HCT116 (cell line): ENCODE results near the gene PTPN20.
"Not testable (repeated sequence)": the region's sequence is repeated elsewhere in the genome, so short reads cannot be mapped to it uniquely, and the experiment has no call there.

Source experiments
- ATF3 ChIP-seq: IDR thresholded peaks from 2 replicates; pipeline ENCODE4 v1.6.1; 2012
- CBX3 ChIP-seq: IDR thresholded peaks from 2 replicates; pipeline ENCODE4 v1.6.1; 2012; ENCODE audit warnings: low read depth
- CEBPB ChIP-seq: IDR thresholded peaks from 2 replicates; pipeline ENCODE4 v1.6.1; 2012; ENCODE audit warnings: low read depth
- ELF1 ChIP-seq: IDR thresholded peaks from 2 replicates; pipeline ENCODE4 v1.6.1; 2012; ENCODE audit warnings: low read depth, borderline replicate concordance
- EZH2 ChIP-seq: fragments of 200-600 bp; sonication (generic); IDR thresholded peaks from 2 replicates; pipeline ENCODE4 v1.6.1; 2017; ENCODE audit warnings: antibody characterized with exemption, mixed run types
- EZH2phosphoT487 ChIP-seq: fragments of 200-600 bp; IDR thresholded peaks from 2 replicates; pipeline ENCODE4 v1.6.1; 2018; ENCODE audit warnings: antibody characterized with exemption, borderline replicate concordance
- POLR2A ChIP-seq: IDR thresholded peaks from 2 replicates; pipeline ENCODE4 v1.7.0; 2011; ENCODE audit warnings: borderline replicate concordance; ENCODE audit not compliant: insufficient read depth, insufficient read length; ENCODE audit errors: extremely low read depth
- POLR2AphosphoS5 ChIP-seq: IDR thresholded peaks from 2 replicates; pipeline ENCODE4 v1.6.1; 2011; ENCODE audit warnings: mild to moderate bottlenecking, low read depth, low read length, moderate library complexity
- TF ChIP-seq, protein P1 (sequence below), 3 experiments: fragments of 200-600 bp in 1 of 3; sonication (generic) in 1 of 3; IDR thresholded peaks in 2 of 3; conservative IDR thresholded peaks in 1 of 3; 2 replicates each; pipeline ENCODE4 v1.5.1; 2012 to 2017; ENCODE audit warnings: low read depth in 2 of 3, low read length in 2 of 3, antibody characterized with exemption in 1 of 3, borderline replicate concordance in 1 of 3, control low read depth in 1 of 3, mild to moderate bottlenecking in 1 of 3, mixed read lengths in 1 of 3, mixed run types in 1 of 3, moderate library complexity in 1 of 3; ENCODE audit not compliant: insufficient read depth in 1 of 3
- TF ChIP-seq, protein P2 (sequence below): IDR thresholded peaks from 2 replicates; pipeline ENCODE4 v1.6.1; 2012; ENCODE audit warnings: low read depth

DNA sequence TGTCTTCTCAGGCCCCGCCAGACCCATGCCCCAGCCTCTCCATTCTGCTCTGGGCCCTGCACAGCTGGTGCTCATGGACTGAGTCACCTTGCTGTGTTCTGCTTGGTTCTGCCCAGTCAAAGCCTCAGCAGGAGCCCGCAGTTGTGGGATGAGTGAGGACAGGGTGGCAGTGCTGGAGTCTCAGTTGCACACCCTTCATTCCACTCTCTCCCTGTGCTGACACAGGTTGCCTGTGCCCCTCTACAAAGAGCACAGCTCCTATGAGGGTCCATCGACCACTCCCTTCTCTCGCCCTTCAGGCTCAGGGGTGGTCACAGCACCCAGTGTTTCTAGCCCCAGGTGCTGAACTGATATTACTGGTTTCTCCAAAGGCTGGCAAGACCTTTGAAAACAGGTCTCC, 39.6 kb upstream of the PTPN20 start:
- not testable (repeated sequence) for TF ChIP-seq ELF1, ATF3, POLR2AphosphoS5, CBX3, POLR2A, EZH2, CEBPB, EZH2phosphoT487
- TF ChIP-seq, protein P1, sequence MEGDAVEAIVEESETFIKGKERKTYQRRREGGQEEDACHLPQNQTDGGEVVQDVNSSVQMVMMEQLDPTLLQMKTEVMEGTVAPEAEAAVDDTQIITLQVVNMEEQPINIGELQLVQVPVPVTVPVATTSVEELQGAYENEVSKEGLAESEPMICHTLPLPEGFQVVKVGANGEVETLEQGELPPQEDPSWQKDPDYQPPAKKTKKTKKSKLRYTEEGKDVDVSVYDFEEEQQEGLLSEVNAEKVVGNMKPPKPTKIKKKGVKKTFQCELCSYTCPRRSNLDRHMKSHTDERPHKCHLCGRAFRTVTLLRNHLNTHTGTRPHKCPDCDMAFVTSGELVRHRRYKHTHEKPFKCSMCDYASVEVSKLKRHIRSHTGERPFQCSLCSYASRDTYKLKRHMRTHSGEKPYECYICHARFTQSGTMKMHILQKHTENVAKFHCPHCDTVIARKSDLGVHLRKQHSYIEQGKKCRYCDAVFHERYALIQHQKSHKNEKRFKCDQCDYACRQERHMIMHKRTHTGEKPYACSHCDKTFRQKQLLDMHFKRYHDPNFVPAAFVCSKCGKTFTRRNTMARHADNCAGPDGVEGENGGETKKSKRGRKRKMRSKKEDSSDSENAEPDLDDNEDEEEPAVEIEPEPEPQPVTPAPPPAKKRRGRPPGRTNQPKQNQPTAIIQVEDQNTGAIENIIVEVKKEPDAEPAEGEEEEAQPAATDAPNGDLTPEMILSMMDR (IDR thresholded peaks at IDR 0.05 in 2 of 3, conservative IDR thresholded peaks at IDR 0.05 in 1 of 3; ENCODE audit: borderline replicate concordance in 1 of 3, insufficient read depth in 1 of 3, low read depth in 2 of 3, low read length in 2 of 3) = not testable (repeated sequence)
- TF ChIP-seq, protein P2, sequence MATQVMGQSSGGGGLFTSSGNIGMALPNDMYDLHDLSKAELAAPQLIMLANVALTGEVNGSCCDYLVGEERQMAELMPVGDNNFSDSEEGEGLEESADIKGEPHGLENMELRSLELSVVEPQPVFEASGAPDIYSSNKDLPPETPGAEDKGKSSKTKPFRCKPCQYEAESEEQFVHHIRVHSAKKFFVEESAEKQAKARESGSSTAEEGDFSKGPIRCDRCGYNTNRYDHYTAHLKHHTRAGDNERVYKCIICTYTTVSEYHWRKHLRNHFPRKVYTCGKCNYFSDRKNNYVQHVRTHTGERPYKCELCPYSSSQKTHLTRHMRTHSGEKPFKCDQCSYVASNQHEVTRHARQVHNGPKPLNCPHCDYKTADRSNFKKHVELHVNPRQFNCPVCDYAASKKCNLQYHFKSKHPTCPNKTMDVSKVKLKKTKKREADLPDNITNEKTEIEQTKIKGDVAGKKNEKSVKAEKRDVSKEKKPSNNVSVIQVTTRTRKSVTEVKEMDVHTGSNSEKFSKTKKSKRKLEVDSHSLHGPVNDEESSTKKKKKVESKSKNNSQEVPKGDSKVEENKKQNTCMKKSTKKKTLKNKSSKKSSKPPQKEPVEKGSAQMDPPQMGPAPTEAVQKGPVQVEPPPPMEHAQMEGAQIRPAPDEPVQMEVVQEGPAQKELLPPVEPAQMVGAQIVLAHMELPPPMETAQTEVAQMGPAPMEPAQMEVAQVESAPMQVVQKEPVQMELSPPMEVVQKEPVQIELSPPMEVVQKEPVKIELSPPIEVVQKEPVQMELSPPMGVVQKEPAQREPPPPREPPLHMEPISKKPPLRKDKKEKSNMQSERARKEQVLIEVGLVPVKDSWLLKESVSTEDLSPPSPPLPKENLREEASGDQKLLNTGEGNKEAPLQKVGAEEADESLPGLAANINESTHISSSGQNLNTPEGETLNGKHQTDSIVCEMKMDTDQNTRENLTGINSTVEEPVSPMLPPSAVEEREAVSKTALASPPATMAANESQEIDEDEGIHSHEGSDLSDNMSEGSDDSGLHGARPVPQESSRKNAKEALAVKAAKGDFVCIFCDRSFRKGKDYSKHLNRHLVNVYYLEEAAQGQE = not testable (repeated sequence)
